NCI-H526 treated with DMSO at 0.1 percent for 48 hours (cell line): Measurements from ENCODE around the gene NUMB.
A peak's percentile ranks its signal among the peaks of the same experiment; 100 is the strongest.

Experiments
- DNase-seq: peaks from one replicate; lab custom pipeline; 2025; lab: John Stamatoyannopoulos, UW

The NUMB gene

DNA sequence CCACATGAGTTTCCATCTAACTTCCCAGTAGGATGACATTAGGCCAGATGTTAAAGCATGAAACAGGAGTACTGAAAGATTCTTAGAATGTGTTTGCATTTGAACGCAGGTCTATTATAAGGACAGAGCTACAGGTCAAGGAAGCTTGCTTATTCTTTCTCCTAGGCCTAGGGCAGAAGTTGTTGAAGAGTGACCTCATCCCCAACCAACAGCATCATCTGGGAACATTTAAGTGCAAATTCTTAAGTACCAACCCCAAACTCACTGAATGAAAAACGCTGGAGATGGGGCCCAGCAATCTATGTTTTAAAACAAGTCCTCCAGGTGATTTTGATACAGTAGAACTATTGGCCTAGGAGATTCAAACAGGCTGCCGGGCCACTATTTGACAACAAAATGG lies 168.6 kb downstream of the NUMB start:
- DNase-seq = no peak

DNA sequence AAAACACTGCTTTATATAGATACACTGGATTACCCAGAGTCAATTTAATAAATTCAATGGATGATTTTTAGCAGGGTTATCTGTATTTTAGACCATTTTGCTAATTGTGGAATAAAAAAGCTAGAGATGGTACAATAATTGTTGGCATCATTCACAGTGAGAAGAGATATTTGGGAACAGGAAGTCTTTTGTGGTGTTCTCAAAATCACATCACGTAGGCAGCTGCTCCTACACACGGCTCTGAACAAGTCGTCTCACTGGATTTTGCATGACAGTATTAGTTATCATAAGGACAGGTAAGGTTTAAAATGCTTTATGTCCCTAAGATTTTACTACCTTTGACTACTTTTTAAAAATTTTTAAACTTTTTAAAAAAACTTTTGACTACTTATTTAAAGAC lies 169.0 kb downstream of the NUMB start:
- DNase-seq = no peak

DNA sequence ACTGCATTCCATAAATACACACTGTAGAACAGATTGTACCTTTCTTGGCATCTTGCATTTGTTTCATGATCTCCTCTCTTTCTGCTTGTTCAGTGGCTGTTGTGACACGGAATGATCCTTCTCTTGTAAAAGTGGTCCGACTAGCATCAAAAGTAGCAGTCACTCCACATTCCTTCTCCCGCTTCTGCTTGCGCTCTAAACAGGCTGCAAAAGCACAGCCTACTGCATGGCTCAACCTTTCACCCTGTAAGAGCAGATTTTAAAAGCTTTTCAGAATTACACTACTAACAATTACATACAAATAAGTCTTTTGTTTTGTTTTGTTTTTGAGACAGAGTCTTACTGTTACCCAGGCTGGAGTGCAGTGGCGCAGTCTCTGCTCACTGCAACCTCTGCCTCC lies 171.3 kb downstream of the NUMB start:
- DNase-seq = no peak

DNA sequence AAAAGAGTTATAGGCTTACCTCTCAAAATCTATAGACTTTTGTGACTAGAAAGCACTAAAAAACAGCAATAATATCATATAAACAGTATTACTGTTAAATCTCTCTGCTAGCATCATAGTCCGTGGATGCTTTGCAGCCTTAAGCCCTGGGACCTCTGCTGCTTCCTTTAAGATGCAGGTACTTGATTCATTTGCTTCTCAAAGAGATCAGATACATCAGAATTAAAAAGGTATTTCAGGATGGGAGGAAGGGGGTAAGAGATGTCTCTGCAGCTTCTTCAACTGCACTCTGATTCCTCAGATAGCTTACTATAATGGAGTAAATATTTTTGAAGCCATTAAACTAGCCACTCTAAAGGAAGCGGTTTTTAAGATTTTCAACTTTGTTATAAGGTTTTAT lies 171.7 kb downstream of the NUMB start:
- no peak for DNase-seq

DNA sequence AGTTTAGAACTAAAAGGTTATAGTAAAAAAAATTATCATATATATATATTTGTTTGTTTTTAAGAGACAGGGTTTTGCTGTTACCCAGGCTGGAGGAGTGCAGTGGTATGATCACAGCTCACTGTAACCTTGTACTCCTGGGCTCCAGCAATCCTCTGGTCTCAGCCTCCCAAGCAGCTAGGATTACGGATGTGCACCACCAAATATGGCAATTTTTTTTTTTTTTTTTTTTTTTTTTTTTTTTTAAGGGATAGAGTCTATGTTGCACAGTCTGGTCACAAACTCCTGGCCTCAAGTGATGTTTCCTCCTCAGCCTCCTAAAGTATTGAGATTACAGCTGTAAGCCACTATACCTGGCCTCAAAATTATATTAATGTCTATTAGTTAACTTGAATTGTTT lies 172.4 kb downstream of the NUMB start:
- DNase-seq = no peak

DNA sequence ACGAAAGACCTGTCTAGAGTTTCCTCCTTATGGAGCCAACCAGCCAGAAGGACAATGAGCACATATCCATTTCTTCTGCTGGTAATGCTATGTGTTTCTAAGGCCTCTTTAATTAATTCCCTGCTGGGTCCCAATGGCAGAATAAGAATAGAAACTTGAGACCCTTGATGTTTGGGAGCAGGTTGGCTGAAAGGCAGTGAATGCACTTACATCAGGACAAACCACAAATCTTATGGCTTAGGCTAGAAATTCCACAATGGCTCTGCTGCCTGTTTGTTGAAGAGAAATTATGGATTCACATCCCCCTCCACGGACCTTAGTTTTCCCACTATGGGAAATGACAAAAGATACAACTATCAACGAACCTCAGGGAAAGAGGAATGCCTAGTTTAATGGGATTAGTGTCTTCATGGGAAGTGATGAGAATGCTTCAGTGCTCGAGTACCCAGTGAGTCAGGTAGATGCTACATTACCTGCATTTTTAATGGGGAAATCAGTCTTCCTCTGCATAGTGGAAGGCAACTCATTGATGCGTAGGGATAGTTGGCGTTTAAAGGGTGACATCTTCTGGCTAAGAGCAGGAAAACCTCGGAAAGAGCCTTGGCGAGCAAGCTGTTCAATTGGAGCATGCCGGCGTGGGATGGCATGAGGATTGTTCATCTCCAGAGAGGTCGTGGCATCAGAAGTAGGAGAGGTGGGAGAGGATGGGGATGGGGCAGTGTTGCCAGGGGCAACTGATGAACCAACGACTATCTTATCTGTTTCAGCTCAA lies 174.6 kb downstream of the NUMB start:
- peak; percentile 60 for DNase-seq

DNA sequence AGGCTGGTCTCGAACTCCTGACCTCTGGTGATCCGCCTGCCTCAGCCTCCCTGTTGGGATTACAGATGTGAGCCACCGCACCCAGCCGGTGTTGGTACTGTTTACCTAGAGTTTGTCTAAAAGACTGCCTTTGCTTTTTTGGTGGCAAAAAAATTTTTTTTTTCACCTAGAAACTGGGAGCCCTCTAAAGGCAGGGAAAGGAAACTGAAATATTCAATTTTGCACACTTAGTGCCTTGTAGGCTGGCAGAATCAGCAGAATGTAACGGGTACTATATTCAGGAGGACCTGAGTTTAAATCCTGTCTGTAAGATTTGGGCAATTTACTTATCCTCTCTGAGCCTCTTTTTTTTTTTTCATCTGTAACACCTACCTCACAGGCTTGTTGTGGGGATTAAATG lies 177.4 kb downstream of the NUMB start:
- no peak for DNase-seq

DNA sequence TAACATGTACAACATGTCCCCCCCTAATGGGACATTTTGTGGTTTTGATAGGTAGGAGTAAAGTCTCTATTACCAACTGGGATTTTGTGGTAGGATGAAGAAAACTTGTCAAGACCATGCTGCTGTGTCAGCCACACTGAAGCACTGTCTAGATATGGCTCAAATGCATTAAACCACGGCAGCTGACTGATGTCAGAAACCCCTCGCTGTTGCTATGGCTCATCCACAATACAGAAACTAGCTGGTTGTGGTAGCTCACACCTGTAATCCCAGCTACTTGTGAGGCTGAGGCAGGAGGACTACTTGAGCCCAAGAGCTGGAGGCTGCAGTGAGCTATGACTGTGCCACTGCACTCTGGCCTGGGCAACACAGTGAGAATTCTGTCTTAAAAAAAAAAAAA lies 181.0 kb downstream of the NUMB start:
- DNase-seq = no peak

DNA sequence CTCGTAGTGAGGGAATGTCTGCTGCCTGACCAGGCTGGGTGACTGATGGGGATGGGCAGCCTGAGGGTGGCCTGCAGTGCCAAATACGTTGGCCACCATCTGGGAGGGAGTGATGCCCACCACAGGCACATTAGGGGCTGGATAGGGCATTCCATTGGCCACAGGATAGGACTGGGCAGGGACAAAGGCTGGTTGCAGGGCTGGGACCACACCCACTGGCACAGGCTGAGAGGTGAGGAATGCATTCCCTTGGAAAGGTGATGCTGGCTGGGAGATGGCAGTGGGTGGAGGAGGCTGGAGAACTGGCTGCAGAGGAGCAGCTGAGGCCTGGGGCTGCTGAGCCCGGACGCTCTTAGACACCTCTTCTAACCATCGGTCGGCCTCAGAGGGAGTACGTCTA lies 181.5 kb downstream of the NUMB start:
- no peak for DNase-seq

DNA sequence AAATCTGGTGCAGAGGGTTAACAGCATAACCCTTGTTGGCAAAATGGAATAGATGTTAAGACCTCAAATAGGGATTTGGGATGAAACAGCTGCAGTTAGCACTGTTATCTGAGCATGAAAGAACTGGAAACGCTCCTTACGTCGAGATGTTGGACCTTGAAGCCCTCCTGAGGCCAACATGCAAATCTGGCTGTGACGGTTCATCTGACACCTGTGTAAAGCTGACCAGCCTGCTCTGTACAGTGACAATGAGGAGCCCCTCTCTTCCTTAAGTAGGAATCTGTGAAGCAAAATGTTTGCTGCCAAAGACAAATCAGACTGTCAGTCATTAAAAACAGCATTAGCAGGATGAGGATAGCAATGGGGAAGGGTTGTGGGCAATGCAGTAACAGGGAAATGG lies 184.5 kb downstream of the NUMB start:
- DNase-seq = peak; percentile 59

DNA sequence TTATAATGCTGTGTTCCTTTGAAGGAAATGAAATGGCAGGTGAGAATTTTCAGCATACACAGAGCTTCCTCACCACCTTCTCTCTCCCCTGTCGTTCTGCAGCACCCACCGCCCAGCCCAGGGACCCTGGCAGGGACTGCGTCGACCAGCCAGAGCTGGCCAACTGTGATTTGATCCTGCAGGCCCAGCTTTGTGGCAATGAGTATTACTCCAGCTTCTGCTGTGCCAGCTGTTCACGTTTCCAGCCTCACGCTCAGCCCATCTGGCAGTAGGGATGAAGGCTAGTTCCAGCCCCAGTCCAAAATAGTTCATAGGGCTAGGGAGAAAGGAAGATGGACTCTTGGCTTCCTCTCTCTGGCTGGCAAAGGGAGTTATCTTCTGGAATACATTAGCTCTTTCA lies 186.0 kb downstream of the NUMB start:
- no peak for DNase-seq

DNA sequence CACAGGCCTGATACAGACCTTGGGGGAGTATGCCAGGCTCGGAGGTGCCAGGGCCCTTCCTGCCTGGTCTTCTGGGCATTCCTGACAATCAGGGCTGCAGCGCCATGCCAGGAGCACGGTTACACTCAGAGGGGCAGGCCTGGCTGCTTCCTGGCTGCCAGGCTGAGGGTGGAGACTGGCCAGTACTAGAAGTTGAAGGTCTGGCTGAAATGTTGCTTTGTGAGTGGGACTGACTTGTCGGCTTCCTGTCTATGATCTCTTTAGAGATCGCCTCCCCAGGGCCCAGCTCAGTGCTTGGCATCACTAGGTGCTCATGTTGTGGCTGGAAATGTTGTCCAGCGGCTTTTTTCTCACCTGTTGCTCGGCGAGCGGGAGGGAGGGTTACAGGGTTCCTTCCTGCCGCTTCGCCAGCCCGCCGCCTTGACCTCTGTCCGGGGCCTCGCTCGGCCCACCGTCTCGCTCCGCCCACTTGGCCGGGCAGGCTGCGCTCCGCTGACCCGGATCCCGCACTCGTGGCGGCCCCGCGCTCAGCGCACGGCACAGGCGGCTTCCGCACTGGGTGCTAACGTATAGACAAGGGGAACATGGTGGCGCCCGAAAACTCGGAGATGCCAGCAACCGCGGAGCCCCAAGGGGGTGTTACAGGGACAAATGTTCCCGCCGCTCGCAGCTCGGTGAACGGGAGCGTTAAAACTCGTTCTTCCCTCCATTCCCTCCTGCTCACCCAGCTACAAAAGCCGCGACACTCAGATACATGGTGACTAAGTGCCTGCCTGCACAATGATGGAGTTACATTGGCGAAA lies 188.4 kb downstream of the NUMB start:
- DNase-seq = no peak

DNA sequence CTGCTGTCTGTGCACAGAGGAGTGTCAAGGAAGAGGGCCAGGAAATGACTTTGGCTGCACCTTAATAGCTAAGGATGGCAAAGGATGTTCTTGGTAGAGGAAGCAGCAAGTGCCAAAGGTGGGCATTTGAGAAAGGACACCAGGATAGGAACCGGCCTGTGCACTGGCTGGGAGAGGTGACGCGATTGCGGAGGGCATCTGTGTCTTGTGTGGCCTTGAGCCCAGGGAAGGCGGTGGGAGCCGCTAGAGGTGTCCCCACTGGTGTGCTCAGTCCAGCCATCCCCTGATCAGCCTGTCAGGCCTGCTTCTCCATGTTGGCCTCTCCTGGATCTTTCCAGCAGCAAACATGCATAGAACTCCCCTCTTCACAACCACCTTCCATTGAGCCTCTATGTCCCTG lies 190.9 kb downstream of the NUMB start:
- DNase-seq = no peak

DNA sequence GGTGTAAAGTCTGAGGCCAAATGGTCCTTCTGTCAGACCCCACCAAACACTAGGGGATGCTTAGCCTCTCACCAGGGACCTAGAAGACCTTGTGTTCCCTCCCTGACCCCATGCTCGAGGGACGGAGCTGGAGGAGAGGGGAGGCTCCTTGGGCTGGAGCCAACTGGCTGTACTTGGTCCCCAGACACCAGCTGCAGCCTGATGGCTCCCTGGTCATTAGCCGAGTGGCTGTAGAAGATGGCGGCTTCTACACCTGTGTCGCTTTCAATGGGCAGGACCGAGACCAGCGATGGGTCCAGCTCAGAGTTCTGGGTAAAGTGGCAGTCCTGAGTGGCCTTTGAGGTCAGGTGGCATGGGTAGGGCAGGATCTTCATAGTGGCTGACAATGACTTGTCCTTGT lies 192.0 kb downstream of the NUMB start:
- no peak for DNase-seq

DNA sequence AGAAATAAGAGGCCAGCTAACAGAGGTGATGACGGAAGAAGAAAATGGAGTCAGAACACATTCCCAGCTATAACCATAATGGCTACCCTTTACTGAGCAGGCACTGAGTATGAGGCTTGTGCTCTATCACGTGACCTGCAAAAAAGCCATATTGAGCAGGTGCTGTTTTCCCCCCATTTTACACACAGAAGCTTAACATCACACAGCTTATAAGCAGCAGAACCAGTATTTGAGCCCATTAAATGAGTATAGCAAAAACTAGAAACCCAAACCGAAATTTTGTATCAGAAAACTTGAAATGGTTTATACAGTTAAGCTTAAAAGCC lies 192.7 kb downstream of the NUMB start:
- DNase-seq = no peak

DNA sequence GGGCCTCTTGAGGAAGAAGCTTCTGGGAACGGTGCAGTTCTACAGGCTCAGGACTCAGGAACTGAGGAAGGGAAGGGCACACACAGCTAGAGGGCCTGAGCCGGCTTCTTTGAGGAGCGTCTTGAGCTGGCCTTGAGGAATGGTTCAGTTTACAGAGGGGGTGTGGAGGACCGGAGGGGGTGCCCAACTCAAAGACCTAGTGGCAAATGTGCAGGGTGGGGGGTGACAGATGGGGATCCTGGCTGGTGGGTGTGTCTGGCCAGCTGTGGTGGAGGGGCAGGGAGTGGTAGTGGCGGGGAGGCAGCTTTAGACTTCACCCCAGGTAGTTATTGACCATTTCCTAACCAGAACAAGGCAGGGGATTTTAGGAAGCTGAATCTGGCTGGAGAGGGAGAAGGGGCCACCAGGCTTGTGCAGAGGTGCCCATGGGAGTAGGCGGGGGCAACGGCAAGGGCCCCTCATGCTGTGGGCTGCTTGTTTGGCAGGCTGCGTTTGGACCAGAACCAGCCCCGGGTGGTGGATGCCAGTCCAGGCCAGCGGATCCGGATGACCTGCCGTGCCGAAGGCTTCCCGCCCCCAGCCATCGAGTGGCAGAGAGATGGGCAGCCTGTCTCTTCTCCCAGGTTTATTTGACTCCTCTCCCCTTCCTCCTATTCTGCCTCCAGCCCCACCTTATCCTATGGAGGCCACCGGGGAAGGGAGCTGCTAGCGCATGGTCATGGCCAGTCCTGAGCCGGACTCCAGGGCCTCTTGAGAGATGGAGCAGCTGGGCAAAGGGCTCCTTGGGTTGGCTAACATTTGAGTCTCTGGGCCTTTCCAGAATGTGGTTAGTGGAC lies 193.2 kb downstream of the NUMB start:
- DNase-seq = no peak

DNA sequence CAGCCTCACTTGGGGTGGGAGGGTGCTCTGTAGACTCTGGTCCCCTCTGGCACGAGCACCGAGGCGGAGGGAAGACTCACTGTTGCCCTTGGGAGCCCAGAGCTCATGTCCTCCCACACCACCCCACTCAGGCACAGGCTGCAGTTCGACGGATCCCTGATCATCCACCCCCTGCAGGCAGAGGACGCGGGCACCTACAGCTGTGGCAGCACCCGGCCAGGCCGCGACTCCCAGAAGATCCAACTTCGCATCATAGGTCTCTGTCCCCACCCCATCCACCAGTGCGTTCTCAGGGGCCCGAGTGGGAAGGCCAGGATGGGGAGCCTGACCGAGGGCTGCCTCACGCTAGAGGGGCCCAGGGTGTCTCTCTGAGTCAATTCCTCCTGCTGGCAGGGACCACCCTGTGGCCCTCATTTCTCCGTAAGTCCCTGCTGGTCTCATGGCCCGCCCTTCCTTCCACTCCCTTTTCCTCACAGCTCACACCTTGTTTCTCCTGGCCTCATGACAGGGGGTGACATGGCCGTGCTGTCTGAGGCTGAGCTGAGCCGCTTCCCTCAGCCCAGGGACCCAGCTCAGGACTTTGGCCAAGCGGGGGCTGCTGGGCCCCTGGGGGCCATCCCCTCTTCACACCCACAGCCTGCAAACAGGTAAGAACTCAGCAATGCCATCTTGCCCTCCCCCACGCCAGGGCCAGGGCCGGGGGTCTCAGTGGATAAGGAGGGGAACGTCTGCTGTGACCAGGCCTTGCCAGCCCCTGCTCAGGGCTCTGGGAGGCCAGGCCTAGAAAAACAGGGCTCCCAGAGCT lies 194.1 kb downstream of the NUMB start:
- no peak for DNase-seq

DNA sequence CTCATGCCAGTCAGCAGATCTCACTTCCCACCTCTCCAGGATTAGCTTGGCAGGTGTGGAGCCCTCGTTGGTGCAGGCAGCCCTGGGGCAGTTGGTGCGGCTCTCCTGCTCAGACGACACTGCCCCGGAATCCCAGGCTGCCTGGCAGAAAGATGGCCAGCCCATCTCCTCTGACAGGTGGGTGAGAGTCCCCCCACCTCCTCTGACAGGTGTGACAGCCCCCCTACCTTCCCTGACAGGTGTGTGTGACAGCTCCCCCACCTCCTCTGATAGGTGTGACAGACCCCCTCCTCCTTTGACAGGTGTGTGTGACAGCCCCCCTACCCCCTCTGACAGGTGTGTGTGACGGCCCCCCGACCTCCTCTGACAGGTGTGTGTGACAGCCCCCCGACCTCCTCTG lies 194.7 kb downstream of the NUMB start:
- no peak for DNase-seq

DNA sequence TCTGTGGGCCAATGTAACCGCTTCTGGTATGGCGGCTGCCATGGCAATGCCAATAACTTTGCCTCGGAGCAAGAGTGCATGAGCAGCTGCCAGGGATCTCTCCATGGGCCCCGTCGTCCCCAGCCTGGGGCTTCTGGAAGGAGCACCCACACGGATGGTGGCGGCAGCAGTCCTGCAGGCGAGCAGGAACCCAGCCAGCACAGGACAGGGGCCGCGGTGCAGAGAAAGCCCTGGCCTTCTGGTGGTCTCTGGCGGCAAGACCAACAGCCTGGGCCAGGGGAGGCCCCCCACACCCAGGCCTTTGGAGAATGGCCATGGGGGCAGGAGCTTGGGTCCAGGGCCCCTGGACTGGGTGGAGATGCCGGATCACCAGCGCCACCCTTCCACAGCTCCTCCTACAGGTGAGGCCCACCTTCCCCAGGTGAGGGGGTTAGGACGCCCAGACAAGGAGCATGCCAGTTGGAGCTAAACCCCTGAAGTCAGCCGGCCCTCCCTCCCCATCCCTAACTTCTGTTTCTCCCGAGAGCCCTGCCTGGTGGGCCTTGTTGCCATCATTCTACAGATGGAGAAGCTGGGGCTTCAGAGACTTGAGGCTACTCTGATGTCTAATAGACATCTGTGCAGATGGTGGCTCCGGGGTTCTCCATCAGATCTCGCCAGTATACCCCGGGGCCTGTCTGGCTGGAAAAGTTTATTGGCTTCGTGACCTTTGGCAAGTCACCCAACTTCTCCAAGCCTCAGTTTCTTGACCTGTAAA lies 195.7 kb downstream of the NUMB start:
- no peak for DNase-seq

DNA sequence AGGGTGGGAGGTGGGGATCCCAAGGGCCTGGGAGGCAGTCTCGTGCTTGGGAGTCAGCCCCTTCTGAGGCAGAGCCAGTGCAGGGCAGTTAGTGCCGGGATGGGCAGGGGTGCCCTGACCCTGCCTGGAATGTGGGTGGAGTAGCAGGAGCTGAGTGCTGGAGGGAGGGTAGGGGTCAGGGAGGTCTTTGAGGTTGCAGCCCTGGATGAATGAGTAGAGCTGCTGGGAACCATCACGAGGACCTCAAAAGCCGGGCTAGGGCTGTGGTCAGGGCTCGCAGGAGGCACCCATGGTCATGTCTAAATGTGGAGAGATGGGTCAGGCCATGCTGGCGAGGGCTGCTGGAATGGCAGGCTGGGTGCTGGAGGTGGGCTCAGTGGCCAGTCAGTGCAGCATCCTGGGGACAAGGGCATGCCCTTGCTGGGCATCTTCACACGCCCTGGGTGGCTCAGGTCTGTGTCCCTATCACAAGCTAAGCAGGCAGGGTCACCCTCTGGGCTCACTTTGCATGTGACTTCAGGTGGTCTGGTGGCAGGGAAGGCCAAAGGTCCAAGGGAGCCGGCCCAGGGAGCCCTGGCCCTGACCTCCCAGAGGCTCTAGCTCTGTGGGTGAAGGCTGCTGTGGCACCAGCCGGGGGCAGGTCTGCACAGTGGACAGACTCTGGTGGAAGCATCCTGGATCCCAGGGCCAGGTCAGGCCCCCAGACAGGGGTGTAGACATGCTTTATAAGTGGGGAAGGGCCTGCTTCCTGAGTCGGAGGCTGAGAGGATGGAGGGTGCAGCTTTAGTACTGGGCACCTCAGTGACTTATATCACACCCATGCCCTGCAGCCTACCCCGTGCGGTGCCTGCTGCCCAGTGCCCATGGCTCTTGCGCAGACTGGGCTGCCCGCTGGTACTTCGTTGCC lies 196.6 kb downstream of the NUMB start:
- no peak for DNase-seq
